ENCODE data around the gene PTPRG.

DNA sequence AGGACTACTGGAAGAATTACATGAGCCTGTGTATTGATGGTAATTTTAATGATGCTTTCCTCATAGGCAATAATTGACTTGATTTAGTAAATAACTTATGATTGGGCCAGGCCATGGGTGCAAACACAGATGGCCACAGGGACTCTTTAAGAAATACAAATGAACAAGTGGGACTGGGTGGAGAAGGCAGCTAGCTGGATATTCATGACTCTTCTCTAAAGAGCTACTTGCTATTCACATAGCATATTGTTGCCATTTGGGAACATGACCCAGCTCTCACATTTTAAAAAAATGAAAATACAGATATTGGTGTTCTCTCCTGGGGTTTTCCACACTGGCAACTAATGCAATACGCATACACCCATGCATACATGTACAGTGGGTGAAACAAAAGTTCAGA lies 178.3 kb downstream of the PTPRG start:
- TF ChIP-seq, protein P1, sequence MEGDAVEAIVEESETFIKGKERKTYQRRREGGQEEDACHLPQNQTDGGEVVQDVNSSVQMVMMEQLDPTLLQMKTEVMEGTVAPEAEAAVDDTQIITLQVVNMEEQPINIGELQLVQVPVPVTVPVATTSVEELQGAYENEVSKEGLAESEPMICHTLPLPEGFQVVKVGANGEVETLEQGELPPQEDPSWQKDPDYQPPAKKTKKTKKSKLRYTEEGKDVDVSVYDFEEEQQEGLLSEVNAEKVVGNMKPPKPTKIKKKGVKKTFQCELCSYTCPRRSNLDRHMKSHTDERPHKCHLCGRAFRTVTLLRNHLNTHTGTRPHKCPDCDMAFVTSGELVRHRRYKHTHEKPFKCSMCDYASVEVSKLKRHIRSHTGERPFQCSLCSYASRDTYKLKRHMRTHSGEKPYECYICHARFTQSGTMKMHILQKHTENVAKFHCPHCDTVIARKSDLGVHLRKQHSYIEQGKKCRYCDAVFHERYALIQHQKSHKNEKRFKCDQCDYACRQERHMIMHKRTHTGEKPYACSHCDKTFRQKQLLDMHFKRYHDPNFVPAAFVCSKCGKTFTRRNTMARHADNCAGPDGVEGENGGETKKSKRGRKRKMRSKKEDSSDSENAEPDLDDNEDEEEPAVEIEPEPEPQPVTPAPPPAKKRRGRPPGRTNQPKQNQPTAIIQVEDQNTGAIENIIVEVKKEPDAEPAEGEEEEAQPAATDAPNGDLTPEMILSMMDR (IDR thresholded peaks at IDR 0.05 in 4 of 5, conservative IDR thresholded peaks at IDR 0.05 in 1 of 5): no peak
- TF ChIP-seq POLR2A (IDR thresholded peaks at IDR 0.05): no peak
